ENCODE results near the gene MOCOS.

The MOCOS gene

GRCh38 chr18:36177913-36178312 lies 9.4 kb upstream of the MOCOS start:
- DNase-seq (ENCODE audit: low spot score), result no peak

GRCh38 chr18:36179562-36180355 lies 7.5 kb upstream of the MOCOS start:
- no peak for DNase-seq (ENCODE audit: low spot score)

DNA sequence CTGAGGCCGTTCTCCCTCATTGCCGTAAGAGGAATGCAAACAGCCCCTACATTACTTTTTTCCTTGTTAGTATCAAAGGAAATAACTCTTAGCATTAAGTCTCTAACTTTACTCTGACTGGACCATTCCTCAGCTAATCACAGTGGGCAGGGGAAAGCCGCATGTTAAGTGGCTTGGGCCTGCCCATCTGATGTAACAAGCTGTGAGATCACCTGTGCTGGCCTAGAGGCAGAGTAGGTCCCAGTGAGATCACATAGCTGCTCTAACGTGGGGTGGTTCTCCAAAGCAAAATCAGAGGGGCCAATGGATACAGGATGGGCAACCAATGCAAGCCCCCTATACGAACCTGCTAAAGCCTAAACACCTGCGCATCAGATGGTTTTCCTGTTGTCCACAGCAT lies 5.9 kb upstream of the MOCOS start:
- DNase-seq (ENCODE audit: low spot score), result no peak

DNA sequence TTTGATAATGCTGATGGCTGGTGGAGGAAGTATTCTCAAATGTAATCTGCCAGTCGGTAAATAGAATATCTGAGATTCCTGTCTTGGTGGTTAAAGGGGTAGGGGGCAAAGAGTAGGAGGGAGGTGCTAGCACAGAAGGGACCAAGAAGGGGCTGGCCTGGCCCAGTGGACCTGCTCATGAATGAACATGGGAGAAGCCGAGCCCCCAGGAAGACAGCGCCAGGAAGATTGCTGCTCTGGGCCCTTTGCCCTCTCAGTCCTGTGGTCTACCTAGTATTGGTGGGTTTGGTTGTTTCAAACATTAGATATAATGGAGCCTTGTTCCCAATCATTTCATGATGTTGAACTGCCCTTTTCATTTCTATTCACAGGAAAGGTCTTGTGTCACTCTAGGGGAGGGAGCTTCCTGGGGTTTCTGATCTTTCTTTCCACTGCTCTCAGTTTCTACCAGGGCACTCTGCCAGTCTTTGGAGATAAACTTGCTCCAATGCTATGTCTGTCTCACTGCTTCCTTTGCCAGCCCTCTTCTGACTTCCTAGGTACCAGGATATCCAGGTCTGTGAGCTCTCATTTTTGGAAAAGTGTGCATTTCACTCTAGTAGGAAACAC lies 5.3 kb upstream of the MOCOS start:
- DNase-seq (ENCODE audit: low spot score), result no peak

DNA sequence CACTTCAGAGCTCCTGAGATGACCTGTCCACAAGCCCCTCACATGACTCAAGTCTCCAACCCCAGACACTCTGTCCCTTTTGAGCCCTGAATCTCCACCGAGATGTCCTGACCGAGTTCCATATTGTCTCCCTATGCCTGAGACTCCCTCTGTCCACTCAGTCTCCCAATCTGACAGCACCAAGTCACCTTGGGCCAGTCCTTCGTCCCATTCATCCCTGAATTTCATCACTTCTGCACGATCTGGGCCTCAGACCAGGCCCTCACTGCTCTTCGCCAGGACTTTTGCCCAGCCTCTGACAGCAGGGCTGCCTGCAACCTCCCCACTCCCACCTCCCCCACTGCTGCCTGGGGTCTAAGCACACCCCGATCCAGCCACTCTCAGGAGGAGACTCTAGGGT lies 4.3 kb upstream of the MOCOS start:
- DNase-seq (ENCODE audit: low spot score), result no peak

DNA sequence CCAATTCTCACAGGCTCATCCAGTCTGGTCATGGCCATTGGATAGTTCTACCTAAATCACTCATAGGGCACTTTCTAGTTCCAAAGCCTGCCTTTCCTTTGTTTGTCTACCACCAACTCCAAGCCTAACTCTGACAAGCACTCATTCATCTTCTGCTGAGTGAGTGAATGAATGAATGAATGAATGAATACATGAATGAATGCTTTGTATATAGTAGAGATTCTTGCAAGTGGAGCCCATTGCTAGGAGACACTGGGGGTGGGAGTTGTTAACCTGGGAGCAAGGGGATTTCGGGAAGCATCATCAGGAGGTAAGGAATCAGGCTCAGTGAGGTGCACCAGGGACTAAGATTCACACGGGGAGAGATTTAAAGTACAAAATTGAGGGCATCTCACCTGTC lies 3.3 kb upstream of the MOCOS start:
- no peak for DNase-seq (ENCODE audit: low spot score)

DNA sequence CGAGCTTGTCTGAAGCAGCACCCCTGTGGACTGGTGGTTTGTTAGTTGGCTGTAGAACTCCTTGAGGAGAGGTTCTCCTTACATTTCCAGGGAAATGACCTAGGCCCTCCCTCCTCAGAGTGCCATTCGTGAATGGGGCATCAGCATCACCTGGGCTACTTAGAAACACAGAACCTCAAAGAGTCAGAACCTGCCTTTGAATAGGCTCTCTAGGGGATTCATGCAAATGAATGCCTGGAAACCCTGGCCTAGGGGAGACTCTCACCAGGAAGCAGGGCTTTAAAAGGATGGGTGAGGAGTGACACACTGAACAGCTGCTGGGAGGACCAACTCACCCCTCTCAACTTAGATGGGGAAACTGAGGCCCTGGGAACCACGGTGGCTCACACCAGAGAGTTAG lies 2.1 kb upstream of the MOCOS start:
- no peak for DNase-seq (ENCODE audit: low spot score)

- DNase-seq (ENCODE audit: low spot score), result no peak
Measured at GRCh38 chr18:36185901-36186460, 1.3 kb upstream of the MOCOS start.

DNA sequence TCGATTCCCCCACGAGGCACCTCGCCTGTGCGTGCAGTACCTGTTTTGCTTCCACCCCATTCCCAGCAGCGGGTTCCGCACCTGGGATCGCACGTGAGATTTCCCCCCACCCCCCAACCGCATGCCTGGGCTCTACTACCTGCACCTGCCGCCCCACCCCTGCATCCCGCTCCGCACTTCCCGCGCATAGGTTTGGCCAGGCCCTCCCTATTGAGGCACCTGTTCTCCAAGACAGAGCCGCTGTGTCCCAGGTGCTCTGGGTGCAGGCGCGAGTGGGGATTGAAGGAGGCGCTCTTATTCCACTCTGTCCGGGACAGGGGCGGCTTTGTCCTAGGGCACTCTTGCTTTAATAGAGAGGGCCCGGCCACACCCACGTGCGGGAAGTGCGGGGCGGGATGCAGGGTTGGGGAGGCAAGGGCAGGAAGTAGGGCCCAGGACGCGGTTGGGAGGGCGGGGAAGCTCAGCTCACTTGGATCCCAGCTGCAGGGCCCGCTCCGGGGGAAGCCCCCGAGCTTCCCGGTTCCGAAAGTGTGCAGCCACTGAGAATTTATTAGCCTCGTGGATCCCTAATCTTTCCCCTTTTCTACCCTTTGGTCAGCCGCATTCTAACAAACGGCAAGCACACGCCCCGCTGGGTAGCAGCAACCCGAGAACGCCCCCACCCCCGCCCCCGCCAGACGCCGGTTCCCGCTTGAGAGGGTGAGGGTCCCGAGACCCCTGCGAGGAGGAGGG lies 670 bp upstream of the MOCOS start:
- no peak for DNase-seq (ENCODE audit: low spot score)

GRCh38 chr18:36187826-36188721 lies 777 bp downstream of the MOCOS start:
- no peak for DNase-seq (ENCODE audit: low spot score)

DNA sequence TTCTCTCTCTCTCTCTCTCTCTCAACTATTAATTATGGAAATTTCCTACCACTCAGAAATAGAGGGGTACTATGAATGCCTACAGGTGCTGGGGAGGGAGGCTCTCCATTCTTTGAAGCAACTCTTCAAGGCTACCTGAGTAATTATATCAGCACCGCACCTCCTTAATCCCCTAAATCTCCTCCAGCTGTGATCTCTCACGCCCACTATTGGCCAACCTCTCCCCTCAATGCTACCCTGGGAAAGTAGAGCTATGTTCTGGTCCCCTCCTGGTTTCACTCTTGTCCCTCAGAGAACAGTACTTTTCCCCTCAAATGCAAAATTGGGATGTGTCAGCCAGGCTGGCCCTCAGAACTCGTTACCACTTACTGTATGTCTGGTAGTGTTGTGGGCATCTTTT lies 1.6 kb downstream of the MOCOS start:
- no peak for DNase-seq (ENCODE audit: low spot score)

DNA sequence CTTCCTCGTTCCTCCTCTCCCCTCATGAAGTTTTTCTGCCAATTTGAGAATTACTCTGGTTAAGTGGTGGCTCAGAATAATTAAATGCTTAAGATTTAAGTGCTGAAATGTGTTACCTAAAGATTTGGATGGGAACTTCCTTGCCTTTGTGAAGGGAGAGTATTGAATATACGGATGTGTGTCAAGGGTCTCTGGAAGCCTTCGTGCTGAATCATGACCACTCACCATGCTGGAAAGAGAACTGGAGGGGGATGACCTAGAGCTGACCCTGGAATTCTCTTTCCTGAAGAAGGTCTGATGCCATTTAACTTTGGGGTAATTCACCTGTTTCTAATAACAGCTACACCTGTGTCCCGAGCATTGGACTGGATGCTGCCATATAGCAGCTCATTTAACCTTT lies 2.2 kb downstream of the MOCOS start:
- DNase-seq (ENCODE audit: low spot score), result no peak

DNA sequence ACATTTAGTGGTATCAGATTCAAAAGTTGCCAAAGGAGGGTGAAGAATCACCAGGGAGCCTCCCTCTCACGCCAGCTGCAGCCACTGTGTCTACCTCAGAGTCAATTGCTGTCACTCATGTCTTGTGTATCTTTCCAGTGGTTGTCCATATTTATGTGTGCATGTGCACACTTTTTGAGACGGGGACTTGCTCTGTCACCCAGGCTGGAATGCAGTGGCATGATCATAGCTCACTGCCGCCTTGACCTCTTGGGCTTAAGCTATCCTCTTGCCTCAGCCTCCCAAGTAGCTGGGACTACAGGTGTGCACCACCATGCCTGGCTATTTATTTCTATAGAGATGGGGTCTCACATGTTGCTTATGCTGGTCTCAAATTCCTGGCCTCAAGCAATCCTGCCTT lies 4.0 kb downstream of the MOCOS start:
- DNase-seq (ENCODE audit: low spot score), result no peak

- no peak for DNase-seq (ENCODE audit: low spot score)
Measured at GRCh38 chr18:36191711-36192110, 4.4 kb downstream of the MOCOS start.

DNA sequence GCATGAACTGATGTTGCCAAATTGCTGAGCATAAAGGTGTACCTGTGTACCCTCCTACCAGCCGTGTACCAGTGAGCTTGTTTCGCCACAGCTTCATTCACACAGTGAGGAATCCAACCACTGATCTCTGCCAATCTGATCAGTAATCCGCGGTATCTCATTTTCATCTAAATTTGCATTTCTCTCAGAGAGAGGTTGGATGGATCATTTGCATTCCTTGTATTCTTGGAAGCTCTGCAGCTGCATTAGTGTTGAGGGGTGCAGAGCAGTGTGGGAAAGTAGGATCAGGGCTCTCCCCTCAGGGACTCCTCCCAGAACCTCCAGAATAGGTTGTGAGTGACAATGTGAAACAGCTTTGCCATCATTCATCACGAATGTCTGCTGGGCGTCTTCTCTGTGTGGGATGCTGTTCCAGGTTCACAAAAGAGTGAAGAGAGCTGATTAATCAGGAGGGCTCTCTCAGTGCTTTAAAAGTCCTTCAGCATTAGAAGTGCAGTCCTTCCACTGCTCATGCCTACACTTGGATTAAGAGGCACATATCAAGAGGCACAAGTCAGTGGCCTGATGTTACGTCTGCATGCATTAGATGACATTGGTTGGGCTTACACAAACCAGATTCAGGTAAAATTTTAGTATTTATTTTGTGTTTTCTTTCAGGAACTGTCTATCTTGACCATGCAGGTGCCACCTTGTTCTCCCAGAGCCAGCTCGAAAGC lies 7.5 kb downstream of the MOCOS start:
- DNase-seq (ENCODE audit: low spot score), result no peak

DNA sequence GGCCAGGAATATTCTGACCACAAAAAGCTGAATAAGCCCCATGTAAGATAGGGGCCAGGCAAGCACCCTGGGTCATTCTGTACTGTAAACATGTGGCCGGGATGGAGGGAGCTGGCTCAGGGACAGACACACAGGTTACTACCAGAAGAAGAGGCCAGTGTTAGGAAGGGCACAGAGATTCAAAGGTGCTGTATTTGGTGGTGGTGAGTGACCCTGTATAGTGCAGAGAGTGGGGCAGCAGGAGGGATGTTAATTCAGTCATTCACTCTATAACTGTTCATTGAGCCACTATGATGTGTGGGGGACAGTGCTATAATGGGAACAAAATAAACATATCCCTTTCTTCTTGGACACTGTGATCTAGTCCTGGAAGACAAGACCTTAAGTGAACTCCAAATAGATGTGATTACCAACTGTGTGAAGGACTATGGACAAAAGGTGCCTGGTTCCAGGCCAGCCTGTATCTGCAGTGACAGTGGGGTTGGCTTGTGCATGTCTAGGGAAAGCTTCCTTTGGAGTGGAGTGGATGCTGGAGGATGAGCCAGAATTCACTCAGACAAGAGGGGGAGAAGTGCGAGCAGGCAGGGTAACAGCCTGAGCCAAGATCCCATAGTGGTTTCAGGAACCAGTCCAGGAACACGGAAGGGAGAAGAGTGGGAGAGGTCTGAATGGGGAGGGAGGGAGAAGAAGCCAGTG lies 8.3 kb downstream of the MOCOS start:
- DNase-seq (ENCODE audit: low spot score), result no peak

DNA sequence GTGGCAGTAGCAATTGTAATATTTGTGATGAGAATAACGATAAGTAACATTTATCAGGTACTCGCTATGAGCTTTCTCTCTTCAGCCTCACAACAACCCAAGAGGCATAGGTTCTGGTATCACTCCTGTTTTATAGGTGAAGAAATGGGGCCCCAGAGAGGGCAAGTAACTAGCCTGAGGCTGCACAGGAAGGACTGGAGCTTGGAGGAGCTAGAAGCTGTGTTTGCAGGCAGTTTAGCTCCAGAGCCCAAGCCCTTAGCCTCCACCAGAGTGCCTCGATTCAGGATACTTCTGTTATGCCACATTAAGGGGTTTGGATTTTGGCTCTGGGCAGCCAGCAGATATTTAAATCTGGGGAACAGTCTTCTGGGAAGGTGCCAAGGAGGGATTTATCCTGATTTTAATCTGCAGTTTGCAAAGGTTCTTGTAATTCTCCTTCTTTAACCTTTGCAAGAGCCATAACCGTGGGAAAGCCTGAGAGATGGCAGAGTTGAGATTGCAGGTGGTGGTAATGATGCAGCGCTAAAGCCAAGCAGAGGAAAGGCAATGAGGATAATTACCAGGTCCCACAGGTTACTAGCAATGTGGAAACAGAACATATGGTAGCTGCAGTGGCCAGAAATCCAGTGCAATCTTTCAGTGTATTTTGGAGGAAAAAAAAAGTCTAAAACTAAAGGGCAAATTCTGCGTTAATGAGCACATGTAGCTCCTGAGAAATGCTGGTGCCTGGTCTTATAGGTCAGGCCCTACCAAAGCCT lies 9.1 kb downstream of the MOCOS start:
- DNase-seq (ENCODE audit: low spot score), result no peak

DNA sequence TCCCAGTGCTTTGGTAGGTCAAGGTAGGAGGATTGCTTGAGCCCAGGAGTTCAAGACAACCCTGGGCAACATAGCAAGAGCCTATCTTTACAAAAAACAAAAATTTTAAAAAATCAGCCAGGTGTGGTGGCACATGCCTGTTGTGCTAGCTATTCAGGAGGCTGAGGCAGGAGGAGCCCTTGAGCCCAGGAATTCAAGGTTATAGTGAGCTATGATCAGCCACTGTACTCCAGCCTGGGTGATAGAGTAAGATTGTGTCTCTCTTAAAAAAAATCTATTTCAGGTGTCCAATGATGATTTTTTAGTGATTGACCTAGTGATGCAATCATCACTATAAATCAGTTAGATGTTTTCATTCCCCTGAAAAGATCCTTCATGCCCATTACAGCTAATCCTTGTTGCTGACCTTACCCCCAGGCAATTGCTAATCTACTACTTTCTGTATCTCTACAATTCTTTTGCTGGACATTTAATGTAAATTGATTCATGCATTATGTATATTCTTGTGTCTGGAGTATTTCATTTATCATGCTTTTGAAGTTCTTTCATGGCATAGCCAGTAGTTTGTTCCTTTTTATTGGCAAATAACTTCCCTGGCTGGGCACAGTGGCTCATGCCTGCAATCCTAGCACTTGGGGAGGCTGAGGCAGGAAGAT lies 10.3 kb downstream of the MOCOS start:
- DNase-seq (ENCODE audit: low spot score), result no peak

- no peak for DNase-seq (ENCODE audit: low spot score)
Measured at GRCh38 chr18:36199691-36200295, 12.5 kb downstream of the MOCOS start.
